Osteoblast (primary cell): Measurements from ENCODE around the gene KPNB1. TPM values are rescaled to one million over a fixed set of nuclear protein-coding genes. Genes with fewer than 3 reads are reported as not detected.

ENCODE experiments used
- DNase-seq: peaks from one replicate; pipeline ENCODE4 v3.0.0; 2011; ENCODE audit warnings: low spot score, mixed read lengths; ENCODE audit not compliant: insufficient read length; ENCODE audit errors: missing footprints
- H2AFZ ChIP-seq: 2 replicates; pipeline ENCODE4 v1.6.0; 2011; ENCODE audit warnings: mild to moderate bottlenecking, low read length
- H3K27ac ChIP-seq: 2 replicates; pipeline ENCODE4 v1.5.1; 2011; ENCODE audit warnings: mild to moderate bottlenecking, low read depth, low read length, moderate library complexity
- H3K27me3 ChIP-seq: 2 replicates; pipeline ENCODE4 v1.6.0; 2012; ENCODE audit warnings: mild to moderate bottlenecking, control low read depth, inconsistent platforms, low read length, moderate library complexity; ENCODE audit not compliant: insufficient read depth
- H3K36me3 ChIP-seq: 2 replicates; pipeline ENCODE4 v1.5.1; 2011; ENCODE audit warnings: mild to moderate bottlenecking, low read length, control low read depth, moderate library complexity; ENCODE audit not compliant: insufficient read depth
- H3K4me1 ChIP-seq: 2 replicates; pipeline ENCODE4 v1.5.1; 2011; ENCODE audit warnings: mild to moderate bottlenecking, low read length, control low read depth, moderate library complexity; ENCODE audit not compliant: insufficient read depth
- H3K4me2 ChIP-seq: 2 replicates; pipeline ENCODE4 v1.6.0; 2011; ENCODE audit warnings: mild to moderate bottlenecking, low read length; ENCODE audit not compliant: insufficient read depth
- H3K4me3 ChIP-seq: fragments of 200-600 bp; sonication (generic); 3 replicates; pipeline ENCODE4 v1.5.1; 2012; ENCODE audit warnings: mild to moderate bottlenecking, low read length, inconsistent platforms; ENCODE audit not compliant: insufficient read depth
- H3K79me2 ChIP-seq: 2 replicates; pipeline ENCODE4 v1.6.0; 2012; ENCODE audit warnings: mild to moderate bottlenecking, low read length, control low read depth, inconsistent platforms; ENCODE audit not compliant: insufficient read depth
- H3K9me3 ChIP-seq: 2 replicates; pipeline ENCODE4 v1.5.1; 2011; ENCODE audit warnings: low read depth, low read length, control low read depth
- H4K20me1 ChIP-seq: 2 replicates; pipeline ENCODE4 v1.6.0; 2012; ENCODE audit warnings: mild to moderate bottlenecking, low read length, control low read depth; ENCODE audit not compliant: insufficient read depth
- total RNA-seq: library from RNA; depleted of rRNA; stranded (reverse); fragments of >200 nt; gene quantifications from 2 replicates; pipeline ENCODE4 v1.2.3, GENCODE V29; 2012
- TF ChIP-seq, protein P1 (sequence below): IDR thresholded peaks from 2 replicates; pipeline ENCODE4 v1.5.1; 2011; ENCODE audit warnings: mild to moderate bottlenecking, low read depth, low read length, moderate library complexity; ENCODE audit errors: extremely low read depth

The KPNB1 gene
- total RNA-seq, 1 donor, result 351 TPM

DNA sequence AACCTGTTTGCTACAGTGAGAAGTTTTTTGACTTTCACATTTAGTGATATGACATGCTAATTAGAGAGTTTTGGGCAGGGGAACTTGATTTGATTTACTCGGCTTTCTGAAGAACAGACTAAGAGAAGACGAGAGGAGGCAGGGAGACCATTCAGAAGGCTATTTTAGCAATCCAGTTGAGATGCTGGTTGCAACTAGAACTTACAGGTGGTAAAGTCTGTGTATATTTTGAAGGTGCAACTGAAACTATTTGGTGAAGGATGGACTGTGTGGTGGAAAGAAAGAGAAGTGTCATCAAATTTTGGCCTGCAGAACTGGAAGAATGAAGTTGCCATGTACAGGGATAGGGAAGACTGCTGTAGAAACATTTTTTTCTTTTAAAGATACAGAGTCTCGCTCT, 42.2 kb upstream of the KPNB1 start:
- no peak for DNase-seq
- no peaks in the 10 kb centered on the region for H3K9me3 ChIP-seq
- TF ChIP-seq, protein P1, sequence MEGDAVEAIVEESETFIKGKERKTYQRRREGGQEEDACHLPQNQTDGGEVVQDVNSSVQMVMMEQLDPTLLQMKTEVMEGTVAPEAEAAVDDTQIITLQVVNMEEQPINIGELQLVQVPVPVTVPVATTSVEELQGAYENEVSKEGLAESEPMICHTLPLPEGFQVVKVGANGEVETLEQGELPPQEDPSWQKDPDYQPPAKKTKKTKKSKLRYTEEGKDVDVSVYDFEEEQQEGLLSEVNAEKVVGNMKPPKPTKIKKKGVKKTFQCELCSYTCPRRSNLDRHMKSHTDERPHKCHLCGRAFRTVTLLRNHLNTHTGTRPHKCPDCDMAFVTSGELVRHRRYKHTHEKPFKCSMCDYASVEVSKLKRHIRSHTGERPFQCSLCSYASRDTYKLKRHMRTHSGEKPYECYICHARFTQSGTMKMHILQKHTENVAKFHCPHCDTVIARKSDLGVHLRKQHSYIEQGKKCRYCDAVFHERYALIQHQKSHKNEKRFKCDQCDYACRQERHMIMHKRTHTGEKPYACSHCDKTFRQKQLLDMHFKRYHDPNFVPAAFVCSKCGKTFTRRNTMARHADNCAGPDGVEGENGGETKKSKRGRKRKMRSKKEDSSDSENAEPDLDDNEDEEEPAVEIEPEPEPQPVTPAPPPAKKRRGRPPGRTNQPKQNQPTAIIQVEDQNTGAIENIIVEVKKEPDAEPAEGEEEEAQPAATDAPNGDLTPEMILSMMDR, result no peak
- H4K20me1 ChIP-seq, result peaks cover 3% of the 10 kb centered on the region
- no peak overlapping the region for H3K4me2 ChIP-seq
- H3K4me1 ChIP-seq, result peaks cover 36% of the 10 kb centered on the region
- H2AFZ ChIP-seq, result no peak overlapping the region
- H3K79me2 ChIP-seq, result peaks cover 3% of the 10 kb centered on the region
- H3K27ac ChIP-seq, result no peak overlapping the region
- H3K27me3 ChIP-seq, result no peaks in the 10 kb centered on the region
- peaks cover 47% of the 10 kb centered on the region for H3K36me3 ChIP-seq
- no peak overlapping the region for H3K4me3 ChIP-seq

DNA sequence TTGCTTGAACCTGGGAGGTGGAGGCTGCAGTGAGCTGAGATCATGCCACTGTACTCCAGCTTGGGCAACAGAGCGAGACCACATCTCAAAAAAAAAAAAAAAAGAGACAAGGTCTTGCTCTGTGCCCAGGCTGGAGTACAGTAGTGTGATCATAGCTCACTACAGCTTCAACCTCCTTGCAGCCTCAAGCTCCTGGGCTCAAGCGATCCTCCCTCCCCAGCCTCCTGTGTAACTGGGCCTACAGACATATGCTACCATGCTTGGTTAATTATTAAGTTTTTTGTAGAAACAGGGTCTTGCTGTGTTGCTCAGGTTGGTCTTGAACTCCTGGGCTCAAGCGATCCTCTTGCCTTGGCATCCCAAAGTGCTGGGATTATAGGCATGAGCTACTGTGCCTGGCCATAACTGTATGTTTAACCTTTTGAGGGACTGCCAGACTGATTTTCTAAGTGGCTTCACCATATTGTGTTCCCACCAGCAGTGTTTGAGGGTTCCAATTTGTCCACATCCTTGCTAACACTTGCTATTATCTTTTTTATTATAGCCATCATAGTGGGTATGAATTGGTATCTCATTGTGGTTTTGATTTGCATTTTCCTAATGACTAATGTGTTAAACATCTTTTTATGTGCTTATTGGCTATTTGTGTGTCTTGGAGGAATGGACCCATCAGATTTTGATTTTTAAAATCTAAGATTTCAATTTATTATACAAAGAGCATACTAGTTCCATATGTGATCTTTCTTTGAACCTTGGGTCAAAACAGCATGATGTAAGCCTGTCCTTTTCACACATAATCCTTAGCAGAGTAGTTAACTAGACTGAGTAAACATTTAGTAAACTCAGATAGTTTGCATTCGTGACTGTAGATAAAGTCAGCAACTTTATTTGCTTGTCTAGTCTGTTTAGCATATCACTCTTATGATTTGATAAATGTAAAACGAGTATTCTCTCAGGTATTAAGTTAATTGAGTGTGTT, 38.1 kb upstream of the KPNB1 start:
- Histone ChIP-seq H3K4me2 (no peak overlapping the region), H3K4me1 (peaks cover 11% of the 10 kb centered on the region), H3K27me3 (no peaks in the 10 kb centered on the region), H3K9me3 (no peaks in the 10 kb centered on the region), H4K20me1 (peaks cover 3% of the 10 kb centered on the region), H3K4me3 (no peak overlapping the region), H2AFZ (no peak overlapping the region), H3K27ac (peak overlapping the region; percentile 12), H3K36me3 (peaks cover 54% of the 10 kb centered on the region), H3K79me2 (peaks cover 3% of the 10 kb centered on the region)
- TF ChIP-seq, protein P1, result no peak
- DNase-seq, result peak; percentile 23

DNA sequence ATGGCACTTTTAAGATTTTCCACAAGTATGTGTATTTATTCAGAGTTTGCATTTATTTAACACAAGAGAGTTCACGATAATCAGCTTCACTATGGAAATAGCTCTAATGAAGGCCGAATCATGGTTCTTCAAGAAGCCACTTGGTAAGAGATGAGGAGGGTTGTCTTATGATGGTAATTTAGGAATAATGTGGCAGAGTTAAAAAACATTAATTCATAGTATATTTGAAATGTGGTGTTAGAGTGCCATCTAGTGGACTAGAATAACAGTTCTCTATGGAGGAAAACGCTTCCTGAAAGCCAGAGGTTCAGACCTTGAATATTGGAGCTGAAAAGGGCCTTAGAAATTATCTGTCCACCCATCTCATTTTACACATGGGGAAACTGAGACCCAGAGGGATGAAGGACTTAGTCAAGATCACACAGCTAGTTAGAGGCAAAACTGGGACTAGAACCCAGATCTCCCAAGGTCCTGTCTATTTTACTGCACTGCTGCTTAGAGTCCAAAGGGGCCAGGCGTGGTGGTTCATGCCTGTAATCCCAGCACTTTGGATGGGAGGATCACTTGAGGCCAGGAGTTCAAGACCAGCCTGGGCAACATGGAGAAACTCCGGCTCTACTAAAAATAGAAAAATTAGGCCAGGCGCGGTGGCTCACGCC, 33.8 kb upstream of the KPNB1 start:
- H3K9me3 ChIP-seq, result no peaks in the 10 kb centered on the region
- TF ChIP-seq, protein P1, result peak; percentile 65
- peaks cover 16% of the 10 kb centered on the region for H3K4me1 ChIP-seq
- peaks cover 3% of the 10 kb centered on the region for H3K79me2 ChIP-seq
- peaks cover 3% of the 10 kb centered on the region for H4K20me1 ChIP-seq
- no peak overlapping the region for H3K4me2 ChIP-seq
- no peaks in the 10 kb centered on the region for H3K27me3 ChIP-seq
- peak; percentile 25 for DNase-seq
- H3K27ac ChIP-seq, result no peak overlapping the region
- no peak overlapping the region for H2AFZ ChIP-seq
- peaks cover 61% of the 10 kb centered on the region for H3K36me3 ChIP-seq
- no peak overlapping the region for H3K4me3 ChIP-seq

DNA sequence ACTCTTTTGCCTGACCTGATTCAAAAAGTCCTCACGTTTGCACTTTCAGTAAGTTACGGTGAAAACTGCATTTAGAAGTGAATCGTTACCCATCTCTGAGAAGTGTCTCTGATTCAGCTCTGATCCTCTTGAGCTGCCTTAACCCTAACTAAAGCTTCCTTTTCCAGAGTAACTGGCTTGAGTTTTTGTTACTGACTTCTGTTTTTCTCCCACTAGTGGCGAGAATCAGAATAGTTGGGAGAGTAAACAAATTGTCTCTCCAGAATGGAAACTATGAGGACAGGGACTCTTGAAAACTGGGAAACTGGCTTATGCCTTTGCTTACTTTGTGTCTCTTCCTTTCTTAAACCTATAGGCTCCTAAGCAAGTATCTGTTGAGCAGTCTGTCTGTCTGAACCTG, 31.3 kb upstream of the KPNB1 start:
- Histone ChIP-seq H3K4me3 (no peak overlapping the region), H3K27me3 (no peaks in the 10 kb centered on the region), H3K79me2 (no peaks in the 10 kb centered on the region), H3K36me3 (peaks cover 50% of the 10 kb centered on the region), H4K20me1 (no peaks in the 10 kb centered on the region), H2AFZ (no peak overlapping the region), H3K4me1 (peaks cover 29% of the 10 kb centered on the region), H3K27ac (no peak overlapping the region), H3K4me2 (no peak overlapping the region), H3K9me3 (no peaks in the 10 kb centered on the region)
- no peak for DNase-seq
- TF ChIP-seq, protein P1, result peak; percentile 36
